HG02943 (cell line): ENCODE measurements around the gene TUBB4B.
A peak's percentile ranks its signal among the peaks of the same experiment; 100 is the strongest.

Experiments
- ATAC-seq: cut with Tn5 transposase; IDR thresholded peaks from one replicate; pipeline ENCODE4 v1.9.1; 2021; ENCODE audit warnings: mild to moderate bottlenecking, low read depth, moderate library complexity; ENCODE audit not compliant: unreplicated experiment

Gene TUBB4B

GRCh38 chr9:137267933-137268355 is 26.9 kb downstream of the TUBB4B start:
- ATAC-seq = no peak

- no peak for ATAC-seq
Observed at GRCh38 chr9:137268538-137269201, 27.6 kb downstream of the TUBB4B start.

- ATAC-seq = no peak
Observed at GRCh38 chr9:137269231-137269772, 28.2 kb downstream of the TUBB4B start.

GRCh38 chr9:137270929-137271695 is 30.0 kb downstream of the TUBB4B start:
- no peak for ATAC-seq

- ATAC-seq = no peak
Observed at GRCh38 chr9:137271696-137272076, 30.6 kb downstream of the TUBB4B start.

GRCh38 chr9:137272241-137273094 is 31.4 kb downstream of the TUBB4B start:
- ATAC-seq = no peak

GRCh38 chr9:137273095-137273490 is 32.0 kb downstream of the TUBB4B start:
- no peak for ATAC-seq

GRCh38 chr9:137273611-137274320 is 32.7 kb downstream of the TUBB4B start:
- no peak for ATAC-seq

GRCh38 chr9:137275203-137275587 is 34.1 kb downstream of the TUBB4B start:
- no peak for ATAC-seq

- ATAC-seq = no peak
Observed at GRCh38 chr9:137275588-137276472, 34.7 kb downstream of the TUBB4B start.

- no peak for ATAC-seq
Observed at GRCh38 chr9:137276473-137277328, 35.6 kb downstream of the TUBB4B start.

GRCh38 chr9:137277329-137278041 is 36.4 kb downstream of the TUBB4B start, which contains the start of gene TOR4A:
TOR4A (plus strand) TSS chr9:137277726; CDS start chr9:137278690, 964 bp downstream.
- ATAC-seq = peak; percentile 72

- ATAC-seq = peak; percentile 12
Observed at GRCh38 chr9:137278061-137278701, 37.1 kb downstream of the TUBB4B start.

GRCh38 chr9:137278721-137279711 is 37.9 kb downstream of the TUBB4B start:
- no peak for ATAC-seq

- no peak for ATAC-seq
Observed at GRCh38 chr9:137279741-137280473, 38.8 kb downstream of the TUBB4B start.
